Calu3 (cell line): Measurements from ENCODE around the gene TRIP6. TPM values are rescaled to one million over a fixed set of nuclear protein-coding genes. Genes with fewer than 3 reads are reported as not detected.
A peak's percentile ranks its signal among the peaks of the same experiment; 100 is the strongest.

Source experiments
- BruUV-seq: library from RNA; stranded (reverse); fragments of 400-500 nt; replicated peaks from 2 replicates; lab custom pipeline; 2021; lab: Mats Ljungman, UMichigan
- CTCF ChIA-PET: fragments of 300-600 bp; sonication (Branson Sonifier 250); formaldehyde crosslinking; loops from one replicate; lab custom pipeline; 2022; ENCODE audit warnings: antibody characterized with exemption; lab: Charles Lee
- DNase-seq: peaks from one replicate; pipeline ENCODE4 v3.0.0; 2022
- H3K27ac Mint-ChIP-seq: one replicate; pipeline ENCODE4 v1.8.0; 2022; ENCODE audit warnings: mixed read lengths; ENCODE audit not compliant: unreplicated experiment
- H3K27me3 Mint-ChIP-seq: one replicate; pipeline ENCODE4 v1.8.0; 2022; ENCODE audit warnings: mixed read lengths; ENCODE audit not compliant: unreplicated experiment
- H3K36me3 Mint-ChIP-seq: one replicate; pipeline ENCODE4 v1.8.0; 2022; ENCODE audit warnings: mild to moderate bottlenecking, moderate library complexity, mixed read lengths; ENCODE audit not compliant: insufficient read depth, unreplicated experiment
- H3K4me1 Mint-ChIP-seq: one replicate; pipeline ENCODE4 v1.8.0; 2022; ENCODE audit warnings: mild to moderate bottlenecking, low read depth, mixed read lengths; ENCODE audit not compliant: unreplicated experiment
- H3K4me3 Mint-ChIP-seq: one replicate; pipeline ENCODE4 v1.8.0; 2022; ENCODE audit warnings: mild to moderate bottlenecking, low read depth, moderate library complexity, mixed read lengths; ENCODE audit not compliant: unreplicated experiment
- H3K9me3 Mint-ChIP-seq: one replicate; pipeline ENCODE4 v1.8.0; 2022; ENCODE audit warnings: low read depth, mixed read lengths; ENCODE audit not compliant: unreplicated experiment
- intact Hi-C: fragments of 100-400 bp; cut with micrococcal nuclease; formaldehyde crosslinking; loops from one replicate; pipeline ENCODE4 v1.10.0; 2022; ENCODE audit not compliant: unreplicated experiment
- total RNA-seq: library from RNA; stranded (reverse); gene quantifications from 2 replicates; pipeline ENCODE4 v1.2.3, GENCODE V29; 2022
- TF ChIP-seq, protein P1 (sequence below): fragments of 200-600 bp; IDR thresholded peaks from one replicate; pipeline ENCODE4 v1.8.0; 2022; ENCODE audit warnings: antibody characterized with exemption; ENCODE audit not compliant: unreplicated experiment

Gene TRIP6
- total RNA-seq, 1 experiment from 2014 or later, result 50.0 TPM

- BruUV-seq, result TSS peak; percentile 47
- CTCF ChIA-PET, result interaction anchor here (0.7 kb wide), 1 partner anchor 200 kb away, joined by 4 read pairs; no protein-coding TSS in a partner anchor
- TF ChIP-seq, protein P1, sequence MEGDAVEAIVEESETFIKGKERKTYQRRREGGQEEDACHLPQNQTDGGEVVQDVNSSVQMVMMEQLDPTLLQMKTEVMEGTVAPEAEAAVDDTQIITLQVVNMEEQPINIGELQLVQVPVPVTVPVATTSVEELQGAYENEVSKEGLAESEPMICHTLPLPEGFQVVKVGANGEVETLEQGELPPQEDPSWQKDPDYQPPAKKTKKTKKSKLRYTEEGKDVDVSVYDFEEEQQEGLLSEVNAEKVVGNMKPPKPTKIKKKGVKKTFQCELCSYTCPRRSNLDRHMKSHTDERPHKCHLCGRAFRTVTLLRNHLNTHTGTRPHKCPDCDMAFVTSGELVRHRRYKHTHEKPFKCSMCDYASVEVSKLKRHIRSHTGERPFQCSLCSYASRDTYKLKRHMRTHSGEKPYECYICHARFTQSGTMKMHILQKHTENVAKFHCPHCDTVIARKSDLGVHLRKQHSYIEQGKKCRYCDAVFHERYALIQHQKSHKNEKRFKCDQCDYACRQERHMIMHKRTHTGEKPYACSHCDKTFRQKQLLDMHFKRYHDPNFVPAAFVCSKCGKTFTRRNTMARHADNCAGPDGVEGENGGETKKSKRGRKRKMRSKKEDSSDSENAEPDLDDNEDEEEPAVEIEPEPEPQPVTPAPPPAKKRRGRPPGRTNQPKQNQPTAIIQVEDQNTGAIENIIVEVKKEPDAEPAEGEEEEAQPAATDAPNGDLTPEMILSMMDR, result peak; percentile 83
- intact Hi-C loops, result loop anchor here (10.0 kb wide), 1 partner anchor 70 kb away; the partner anchor contains the start of gene MUC12
- no peaks in the 10 kb centered on the region for H3K9me3 Mint-ChIP-seq
- peak; percentile 61 for DNase-seq
- peaks cover 19% of the 10 kb centered on the region for H3K4me1 Mint-ChIP-seq
- H3K27ac Mint-ChIP-seq, result no peak overlapping the region
- peaks cover 23% of the 10 kb centered on the region for H3K27me3 Mint-ChIP-seq
- peak overlapping the region; percentile 71 for H3K4me3 Mint-ChIP-seq
- peaks cover 22% of the 10 kb centered on the region for H3K36me3 Mint-ChIP-seq
Measured at GRCh38 chr7:100894860-100895700, 27.9 kb downstream of the TRIP6 start.

DNA sequence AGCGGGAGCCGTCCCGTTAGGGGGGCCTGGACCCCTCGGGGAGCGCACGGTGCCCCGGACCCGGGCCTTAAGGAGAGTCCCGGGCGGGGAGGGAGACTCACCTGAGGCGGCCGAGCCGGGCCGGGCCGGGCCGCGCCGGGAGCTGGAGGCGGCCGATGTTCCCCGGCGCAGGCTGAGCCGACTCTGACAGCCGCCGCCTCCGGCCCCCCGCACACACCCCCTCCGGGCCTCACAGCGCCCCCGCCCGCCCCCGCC lies 28.4 kb downstream of the TRIP6 start, which contains the start of gene ACHE:
ACHE (minus strand) TSS at position 188 of the 255 bp plus-strand sequence. CDS start 1,656 bp downstream, outside the sequence.
- DNase-seq, result no peak
- intact Hi-C loops, result loop anchor here (10.0 kb wide), 1 partner anchor 69 kb away; the partner anchor contains the start of gene MUC12
- no TSS peak for BruUV-seq
- TF ChIP-seq, protein P1, result no peak
- Mint-ChIP-seq H3K4me3 (peak within 1 kb of the TSS; percentile 71), H3K9me3 (no peaks in the 10 kb centered on the region), H3K27me3 (peaks cover 23% of the 10 kb centered on the region), H3K36me3 (peaks cover 17% of the 10 kb centered on the region), H3K4me1 (peaks cover 19% of the 10 kb centered on the region), H3K27ac (peak within 1 kb of the TSS; percentile 68)
- CTCF ChIA-PET, result no interaction called here

DNA sequence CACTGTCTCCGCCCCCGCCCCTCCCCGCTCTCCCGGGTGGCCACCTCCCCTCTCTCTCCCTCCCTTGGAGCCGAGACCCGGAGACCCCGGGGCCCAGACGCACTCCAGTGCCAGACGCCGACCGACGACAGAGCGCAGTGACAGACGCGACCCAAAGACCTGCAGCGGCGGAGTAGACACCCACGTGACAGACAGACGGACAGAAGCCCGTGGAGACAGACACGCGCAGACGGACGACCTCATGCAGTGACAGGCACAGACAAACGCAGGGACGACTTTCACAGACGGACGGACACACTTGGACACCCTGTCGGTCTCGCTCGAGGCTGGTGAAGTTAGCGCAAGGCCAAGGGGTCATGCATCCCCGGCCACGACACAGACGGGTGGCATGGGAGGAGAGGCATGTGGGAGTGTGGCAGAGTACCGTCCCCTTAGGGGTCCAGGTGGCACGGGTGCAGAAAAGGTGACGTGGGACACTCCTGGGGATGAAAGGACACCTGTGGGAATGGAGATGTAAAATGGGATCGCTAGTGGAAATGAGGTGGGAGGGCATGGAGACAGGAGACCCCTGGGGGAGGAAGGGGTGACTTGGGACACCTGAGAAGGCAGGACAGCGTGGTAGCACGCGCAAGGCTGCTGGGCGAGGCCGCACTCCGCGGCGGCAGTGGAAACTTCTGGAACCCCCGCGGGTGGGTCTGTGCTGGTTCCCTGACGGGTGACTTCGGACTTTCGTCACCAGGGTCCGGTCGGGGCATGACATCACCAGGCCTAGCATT lies 29.0 kb downstream of the TRIP6 start:
- peaks cover 23% of the 10 kb centered on the region for H3K27me3 Mint-ChIP-seq
- TF ChIP-seq, protein P1, result no peak
- CTCF ChIA-PET, result no interaction called here
- BruUV-seq, result no TSS peak
- peak overlapping the region; percentile 71 for H3K4me3 Mint-ChIP-seq
- peaks cover 17% of the 10 kb centered on the region for H3K4me1 Mint-ChIP-seq
- intact Hi-C loops, result loop anchor here (10.0 kb wide), 1 partner anchor 69 kb away; the partner anchor contains the start of gene MUC12
- no peaks in the 10 kb centered on the region for H3K9me3 Mint-ChIP-seq
- peaks cover 15% of the 10 kb centered on the region for H3K36me3 Mint-ChIP-seq
- peak overlapping the region; percentile 68 for H3K27ac Mint-ChIP-seq
- peak; percentile 37 for DNase-seq
